GM12878 (cell line): ENCODE measurements around the gene GRIPAP1. TPM values are rescaled to one million over a fixed set of nuclear protein-coding genes. Genes with fewer than 3 reads are reported as not detected.
A peak's percentile ranks its signal among the peaks of the same experiment; 100 is the strongest.

Experiments used
- ATF3 ChIP-seq: IDR thresholded peaks from 2 replicates; pipeline ENCODE4 v1.6.1; 2011; ENCODE audit warnings: low read depth, mild to moderate bottlenecking, low read length, moderate library complexity, borderline replicate concordance; ENCODE audit errors: extremely low read depth
- CBX3 ChIP-seq: fragments of 200-600 bp; sonication (generic); IDR thresholded peaks from 2 replicates; pipeline ENCODE4 v1.6.1; 2016; ENCODE audit warnings: low read depth, borderline replicate concordance
- E4F1 ChIP-seq: fragments of 450-650 bp; IDR thresholded peaks from 2 replicates; pipeline ENCODE4 v1.6.1; 2018; ENCODE audit warnings: borderline replicate concordance, mild to moderate bottlenecking; ENCODE audit not compliant: partially characterized antibody
- ELK1 ChIP-seq: IDR thresholded peaks from 2 replicates; pipeline ENCODE4 v1.6.1; 2012; ENCODE audit warnings: low read depth, low read length, improper control_type of control experiment
- EP300 ChIP-seq, 2 experiments: fragments of 150-350 bp in 1 of 2; IDR thresholded peaks; 2 replicates each; pipeline ENCODE4 v1.6.1; 2011 to 2012; ENCODE audit warnings: low read depth in 2 of 2, low read length in 2 of 2, borderline replicate concordance in 1 of 2, improper control_type of control experiment in 1 of 2, inconsistent platforms in 1 of 2; ENCODE audit not compliant: control insufficient read depth in 1 of 2
- HCFC1 ChIP-seq: fragments of 150-350 bp; IDR thresholded peaks from 2 replicates; pipeline ENCODE4 v1.6.1; 2014; ENCODE audit warnings: low read length
- IKZF1 ChIP-seq: fragments of 450-650 bp; conservative IDR thresholded peaks from 2 replicates; pipeline ENCODE4 v1.6.1; 2017; ENCODE audit warnings: antibody characterized with exemption, mild to moderate bottlenecking
- MYB ChIP-seq: fragments of 150-350 bp; IDR thresholded peaks from 2 replicates; pipeline ENCODE4 v1.6.1; 2014; ENCODE audit warnings: mild to moderate bottlenecking, low read depth, low read length, borderline replicate concordance
- NFYB ChIP-seq: IDR thresholded peaks from 2 replicates; pipeline ENCODE4 v1.6.1; 2011; ENCODE audit warnings: low read depth, mild to moderate bottlenecking, low read length, improper control_type of control experiment, moderate library complexity; ENCODE audit not compliant: insufficient read depth
- NR2F1 ChIP-seq: fragments of 450-650 bp; conservative IDR thresholded peaks from 2 replicates; pipeline ENCODE4 v1.6.1; 2017; ENCODE audit warnings: mild to moderate bottlenecking
- PAX8 ChIP-seq: fragments of 450-650 bp; IDR thresholded peaks from 2 replicates; pipeline ENCODE4 v1.6.1; 2017; ENCODE audit warnings: mild to moderate bottlenecking, moderate library complexity
- POLR2A ChIP-seq: IDR thresholded peaks from 2 replicates; pipeline ENCODE4 v1.6.1; 2011; ENCODE audit warnings: low read depth, mild to moderate bottlenecking, low read length
- RELB ChIP-seq: fragments of 450-650 bp; IDR thresholded peaks from 2 replicates; pipeline ENCODE4 v1.6.1; 2017; ENCODE audit warnings: low read depth, mild to moderate bottlenecking, moderate library complexity
- RUNX3 ChIP-seq: IDR thresholded peaks from 2 replicates; pipeline ENCODE4 v1.6.1; 2012; ENCODE audit warnings: low read length, inconsistent platforms
- SIX5 ChIP-seq: IDR thresholded peaks from 2 replicates; pipeline ENCODE4 v1.6.1; 2011; ENCODE audit warnings: mild to moderate bottlenecking, low read depth, low read length, moderate library complexity; ENCODE audit not compliant: severe bottlenecking
- TCF3 ChIP-seq: IDR thresholded peaks from 2 replicates; pipeline ENCODE4 v1.6.1; 2012; ENCODE audit warnings: low read depth, mild to moderate bottlenecking, low read length, borderline replicate concordance; ENCODE audit not compliant: insufficient read depth
- polyA plus RNA-seq, 11 experiments: library from polyadenylated mRNA; depleted of rRNA in 4 of 11; unstranded in 6 of 11; stranded (reverse) in 5 of 11; fragments of >200 nt; fragmentation: Nextera tagmentation in 4 of 11; fragmentation: Illumina TruSeq in 1 of 11; extraction: Ambion mirVana in 4 of 11; extraction: Trizol in 1 of 11; gene quantifications; 1 replicate in 1 of 11; 2 replicates in 10 of 11; pipeline versions ENCODE4 v1.2.1 to v1.2.3, GENCODE V29; 2011 to 2016; ENCODE audit warnings: inconsistent platforms in 2 of 11, missing spikeins in 2 of 11, low read depth in 1 of 11
- total RNA-seq, 4 experiments: library from RNA; depleted of rRNA in 3 of 4; stranded (reverse); fragments of >200 nt in 3 of 4; fragmentation: Illumina TruSeq in 1 of 4; extraction: Trizol in 1 of 4; gene quantifications; 2 replicates each; pipeline versions ENCODE4 v1.2.1 to v1.2.3, GENCODE V29; 2013 to 2021
- TF ChIP-seq, protein P1 (sequence below): IDR thresholded peaks from 2 replicates; pipeline ENCODE4 v1.6.1; 2012; ENCODE audit warnings: low read depth, low read length, improper control_type of control experiment
- TF ChIP-seq, protein P2 (sequence below), 3 experiments: IDR thresholded peaks in 2 of 3; conservative IDR thresholded peaks in 1 of 3; 2 replicates each; pipeline ENCODE4 v1.5.1; 2011; ENCODE audit warnings: low read depth in 3 of 3, low read length in 3 of 3, mild to moderate bottlenecking in 3 of 3, control low read depth in 2 of 3, moderate library complexity in 2 of 3, inconsistent platforms in 1 of 3, mixed read lengths in 1 of 3; ENCODE audit not compliant: control insufficient read depth in 2 of 3, insufficient read depth in 1 of 3; ENCODE audit errors: extremely low read depth in 1 of 3

GRIPAP1 gene
- total and polyA plus RNA-seq, 10 of the 15 experiments (the other 5 are each of a cell fraction or from before 2014, with no cell fraction given) = 4.2 to 44.7 (median 25.8) TPM

DNA sequence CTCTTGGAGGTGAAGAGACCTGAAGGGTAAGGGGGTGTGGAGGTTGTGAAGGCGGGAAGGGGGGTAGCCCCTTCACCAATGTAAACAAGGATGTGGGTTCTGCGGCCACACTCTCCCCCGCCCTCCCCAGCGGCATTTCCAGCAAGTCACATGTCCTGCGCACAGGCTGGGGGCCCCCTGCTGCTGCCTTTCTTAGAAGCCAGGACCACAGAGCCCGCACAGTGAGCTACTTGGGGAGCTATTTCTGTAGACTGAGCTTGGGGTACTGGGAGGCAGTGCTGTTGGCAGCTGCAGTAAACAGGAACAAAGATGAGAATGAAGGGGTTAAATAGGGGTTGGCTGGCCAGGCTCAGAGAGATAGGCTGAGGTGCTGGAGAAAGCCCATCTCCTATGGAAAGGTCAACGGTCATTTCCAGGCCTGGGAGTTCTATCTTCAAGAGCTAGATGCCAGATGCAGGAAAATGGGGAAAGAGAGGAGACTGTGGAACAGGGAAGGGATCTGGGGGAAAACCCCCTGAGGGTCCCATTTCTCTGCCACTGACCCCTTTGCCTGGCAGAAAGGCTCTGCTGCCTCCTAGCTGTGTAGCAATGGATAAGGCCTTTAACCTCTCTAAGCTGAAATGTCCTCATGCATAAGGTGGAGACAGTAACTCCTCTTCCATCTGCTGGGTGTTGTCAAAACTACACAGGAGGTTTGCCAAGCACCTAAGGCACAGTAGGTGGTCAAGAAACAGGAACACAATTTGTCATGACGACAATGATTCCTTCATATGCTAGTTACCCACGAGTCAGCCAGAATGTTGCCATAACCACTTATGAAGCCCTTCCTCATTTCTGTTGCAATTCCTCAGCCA is 64.8 kb downstream of the GRIPAP1 start (continued):
- TF ChIP-seq RELB (peak; percentile 90), NFYB (no peak), POLR2A (peak; percentile 65), ATF3 (0 out of 2 replicates have a peak, but pooled peaks have one; percentile 39), SIX5 (no peak), IKZF1 (peak; percentile 95), E4F1 (no peak), PAX8 (no peak), HCFC1 (no peak; the same call in 1 of the 2 replicates), RUNX3 (peak; percentile 99), NR2F1 (peak; percentile 77), TCF3 (peak; percentile 80), CBX3 (no peak), ELK1 (no peak; the same call in 1 of the 2 replicates), MYB (no peak), EP300 (IDR thresholded peaks at IDR 0.05; ENCODE audit: borderline replicate concordance in 1 of 2, control insufficient read depth in 1 of 2, low read depth in 2 of 2, low read length in 2 of 2) (peak; percentile 97 to 98)
- TF ChIP-seq, protein P1, sequence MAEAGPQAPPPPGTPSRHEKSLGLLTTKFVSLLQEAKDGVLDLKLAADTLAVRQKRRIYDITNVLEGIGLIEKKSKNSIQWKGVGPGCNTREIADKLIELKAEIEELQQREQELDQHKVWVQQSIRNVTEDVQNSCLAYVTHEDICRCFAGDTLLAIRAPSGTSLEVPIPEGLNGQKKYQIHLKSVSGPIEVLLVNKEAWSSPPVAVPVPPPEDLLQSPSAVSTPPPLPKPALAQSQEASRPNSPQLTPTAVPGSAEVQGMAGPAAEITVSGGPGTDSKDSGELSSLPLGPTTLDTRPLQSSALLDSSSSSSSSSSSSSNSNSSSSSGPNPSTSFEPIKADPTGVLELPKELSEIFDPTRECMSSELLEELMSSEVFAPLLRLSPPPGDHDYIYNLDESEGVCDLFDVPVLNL = no peak
- TF ChIP-seq, protein P2, sequence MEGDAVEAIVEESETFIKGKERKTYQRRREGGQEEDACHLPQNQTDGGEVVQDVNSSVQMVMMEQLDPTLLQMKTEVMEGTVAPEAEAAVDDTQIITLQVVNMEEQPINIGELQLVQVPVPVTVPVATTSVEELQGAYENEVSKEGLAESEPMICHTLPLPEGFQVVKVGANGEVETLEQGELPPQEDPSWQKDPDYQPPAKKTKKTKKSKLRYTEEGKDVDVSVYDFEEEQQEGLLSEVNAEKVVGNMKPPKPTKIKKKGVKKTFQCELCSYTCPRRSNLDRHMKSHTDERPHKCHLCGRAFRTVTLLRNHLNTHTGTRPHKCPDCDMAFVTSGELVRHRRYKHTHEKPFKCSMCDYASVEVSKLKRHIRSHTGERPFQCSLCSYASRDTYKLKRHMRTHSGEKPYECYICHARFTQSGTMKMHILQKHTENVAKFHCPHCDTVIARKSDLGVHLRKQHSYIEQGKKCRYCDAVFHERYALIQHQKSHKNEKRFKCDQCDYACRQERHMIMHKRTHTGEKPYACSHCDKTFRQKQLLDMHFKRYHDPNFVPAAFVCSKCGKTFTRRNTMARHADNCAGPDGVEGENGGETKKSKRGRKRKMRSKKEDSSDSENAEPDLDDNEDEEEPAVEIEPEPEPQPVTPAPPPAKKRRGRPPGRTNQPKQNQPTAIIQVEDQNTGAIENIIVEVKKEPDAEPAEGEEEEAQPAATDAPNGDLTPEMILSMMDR (IDR thresholded peaks at IDR 0.05 in 2 of 3, conservative IDR thresholded peaks at IDR 0.05 in 1 of 3; ENCODE audit: control insufficient read depth in 2 of 3, extremely low read depth in 1 of 3, insufficient read depth in 1 of 3, low read depth in 3 of 3, low read length in 3 of 3) = peak; percentile 41 to 57 (median 56); a peak in 5 of 6 replicates
